Measurements from ENCODE around the gene MANBA. TPM values are rescaled to one million over a fixed set of nuclear protein-coding genes. Genes with fewer than 3 reads are reported as not detected.

The MANBA gene
- total RNA-seq, 4 donors from 2014 or later: 6.4 to 41.5 (median 17.8) TPM

GRCh38 chr4:102639598-102639997 is 121.2 kb downstream of the MANBA start:
- Histone ChIP-seq H3K27me3 (no peaks in the 10 kb centered on the region), H3K4me3 (no peak overlapping the region), H3K9me3 (no peaks in the 10 kb centered on the region), H3K4me1 (no peaks in the 10 kb centered on the region), H3K36me3 (no peaks in the 10 kb centered on the region), H3K27ac (no peak overlapping the region)
- DNase-seq: no peak
- intact Hi-C loops (cut with DNase I; ENCODE audit: low total_unique reads): no loop called here
- TF ChIP-seq POLR2A (IDR thresholded peaks at IDR 0.05): no peak
- TF ChIP-seq, protein P1, sequence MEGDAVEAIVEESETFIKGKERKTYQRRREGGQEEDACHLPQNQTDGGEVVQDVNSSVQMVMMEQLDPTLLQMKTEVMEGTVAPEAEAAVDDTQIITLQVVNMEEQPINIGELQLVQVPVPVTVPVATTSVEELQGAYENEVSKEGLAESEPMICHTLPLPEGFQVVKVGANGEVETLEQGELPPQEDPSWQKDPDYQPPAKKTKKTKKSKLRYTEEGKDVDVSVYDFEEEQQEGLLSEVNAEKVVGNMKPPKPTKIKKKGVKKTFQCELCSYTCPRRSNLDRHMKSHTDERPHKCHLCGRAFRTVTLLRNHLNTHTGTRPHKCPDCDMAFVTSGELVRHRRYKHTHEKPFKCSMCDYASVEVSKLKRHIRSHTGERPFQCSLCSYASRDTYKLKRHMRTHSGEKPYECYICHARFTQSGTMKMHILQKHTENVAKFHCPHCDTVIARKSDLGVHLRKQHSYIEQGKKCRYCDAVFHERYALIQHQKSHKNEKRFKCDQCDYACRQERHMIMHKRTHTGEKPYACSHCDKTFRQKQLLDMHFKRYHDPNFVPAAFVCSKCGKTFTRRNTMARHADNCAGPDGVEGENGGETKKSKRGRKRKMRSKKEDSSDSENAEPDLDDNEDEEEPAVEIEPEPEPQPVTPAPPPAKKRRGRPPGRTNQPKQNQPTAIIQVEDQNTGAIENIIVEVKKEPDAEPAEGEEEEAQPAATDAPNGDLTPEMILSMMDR (IDR thresholded peaks at IDR 0.05): no peak

DNA sequence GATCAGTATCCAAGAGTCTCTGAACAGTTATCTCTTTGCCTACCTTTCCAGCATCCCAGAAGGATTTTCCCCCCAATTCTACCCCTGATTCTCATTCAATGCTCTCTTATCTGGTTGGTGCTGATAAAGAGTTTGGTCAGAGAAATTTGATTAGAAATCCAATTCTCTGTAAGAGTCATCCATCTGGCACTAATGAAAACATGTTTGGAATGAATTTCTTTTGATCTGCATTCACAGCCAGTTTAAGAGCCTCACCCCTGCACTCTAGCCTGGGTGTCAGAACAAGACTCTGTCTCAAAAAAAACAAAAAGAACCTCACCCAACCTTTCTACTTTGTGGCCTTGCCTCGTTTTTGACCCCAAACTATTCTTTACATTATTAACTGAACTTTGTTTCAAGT is 122.1 kb downstream of the MANBA start:
- no peak for DNase-seq
- no peaks in the 10 kb centered on the region for H3K27me3 ChIP-seq
- no peak overlapping the region for H3K4me3 ChIP-seq
- no peak overlapping the region for H3K27ac ChIP-seq
- intact Hi-C loops (cut with DNase I; ENCODE audit: low total_unique reads): no loop called here
- TF ChIP-seq, protein P1 (IDR thresholded peaks at IDR 0.05): no peak
- no peak for TF ChIP-seq POLR2A (IDR thresholded peaks at IDR 0.05)
- no peaks in the 10 kb centered on the region for H3K36me3 ChIP-seq
- H3K9me3 ChIP-seq: no peaks in the 10 kb centered on the region
- no peaks in the 10 kb centered on the region for H3K4me1 ChIP-seq

GRCh38 chr4:102637391-102637790 is 123.4 kb downstream of the MANBA start:
- TF ChIP-seq, protein P1 (IDR thresholded peaks at IDR 0.05): no peak
- TF ChIP-seq POLR2A (IDR thresholded peaks at IDR 0.05): no peak
- Histone ChIP-seq H3K36me3 (no peaks in the 10 kb centered on the region), H3K9me3 (no peaks in the 10 kb centered on the region), H3K27me3 (no peaks in the 10 kb centered on the region), H3K4me3 (no peak overlapping the region), H3K4me1 (no peaks in the 10 kb centered on the region), H3K27ac (no peak overlapping the region)
- DNase-seq: no peak
- intact Hi-C loops (cut with DNase I; ENCODE audit: low total_unique reads): no loop called here

- intact Hi-C loops (cut with DNase I; ENCODE audit: low total_unique reads): no loop called here
- no peaks in the 10 kb centered on the region for H3K36me3 ChIP-seq
- TF ChIP-seq, protein P1 (IDR thresholded peaks at IDR 0.05): no peak
- no peak for TF ChIP-seq POLR2A (IDR thresholded peaks at IDR 0.05)
Measured at GRCh38 chr4:102633100-102633499, 127.7 kb downstream of the MANBA start.

GRCh38 chr4:102632241-102633065 is 128.3 kb downstream of the MANBA start:
- Histone ChIP-seq H3K9me3 (no peaks in the 10 kb centered on the region), H3K27me3 (no peaks in the 10 kb centered on the region), H3K4me3 (no peak overlapping the region), H3K27ac (no peak overlapping the region), H3K36me3 (no peaks in the 10 kb centered on the region), H3K4me1 (no peaks in the 10 kb centered on the region)
- intact Hi-C loops (cut with DNase I; ENCODE audit: low total_unique reads): no loop called here
- TF ChIP-seq, protein P1 (IDR thresholded peaks at IDR 0.05): no peak
- no peak for TF ChIP-seq POLR2A (IDR thresholded peaks at IDR 0.05)
- no peak for DNase-seq

More at GRCh38 chr4:102633100-102633499, 127.7 kb downstream of the MANBA start:
- DNase-seq: no peak
- Histone ChIP-seq H3K4me3 (no peak overlapping the region), H3K4me1 (no peaks in the 10 kb centered on the region), H3K27me3 (no peaks in the 10 kb centered on the region), H3K9me3 (no peaks in the 10 kb centered on the region), H3K27ac (no peak overlapping the region)

Measured in uterus (tissue), 4 donors.